IPS DF 6.9 (cell line): ENCODE results near the gene GFOD1.

Experiments used
- DNase-seq: peaks from one replicate; pipeline ENCODE4 v3.0.0-alpha.2; 2013; ENCODE audit warnings: low read depth, low spot score
- H3K27ac ChIP-seq: one replicate; pipeline ENCODE4 v1.5.1; 2013; ENCODE audit warnings: low read length, control low read depth
- H3K27me3 ChIP-seq: 2 replicates; pipeline ENCODE4 v1.6.1; 2013; ENCODE audit warnings: mild to moderate bottlenecking, low read length; ENCODE audit not compliant: control insufficient read depth, insufficient read depth
- H3K36me3 ChIP-seq: 2 replicates; pipeline ENCODE4 v1.6.1; 2013; ENCODE audit warnings: low read length; ENCODE audit not compliant: control insufficient read depth, insufficient read depth
- H3K4me1 ChIP-seq: 2 replicates; pipeline ENCODE4 v1.6.1; 2013; ENCODE audit warnings: low read length; ENCODE audit not compliant: control insufficient read depth, insufficient read depth
- H3K4me3 ChIP-seq: 2 replicates; pipeline ENCODE4 v1.5.1; 2013; ENCODE audit warnings: mild to moderate bottlenecking, low read length
- H3K9me3 ChIP-seq: 2 replicates; pipeline ENCODE4 v1.6.1; 2013; ENCODE audit warnings: low read length, inconsistent platforms; ENCODE audit not compliant: control insufficient read depth, insufficient read depth
- WGBS: extraction: QIAGEN DNeasy Blood & Tissue Kit; methylation state at CpG from one replicate; pipeline ENCODE4 v1.1.7; 2013; ENCODE audit warnings: mixed read lengths, missing lambda C conversion rate; ENCODE audit not compliant: insufficient read length, insufficient coverage; 5-methylcytosine and 5-hydroxymethylcytosine counted together

GFOD1 gene

DNA sequence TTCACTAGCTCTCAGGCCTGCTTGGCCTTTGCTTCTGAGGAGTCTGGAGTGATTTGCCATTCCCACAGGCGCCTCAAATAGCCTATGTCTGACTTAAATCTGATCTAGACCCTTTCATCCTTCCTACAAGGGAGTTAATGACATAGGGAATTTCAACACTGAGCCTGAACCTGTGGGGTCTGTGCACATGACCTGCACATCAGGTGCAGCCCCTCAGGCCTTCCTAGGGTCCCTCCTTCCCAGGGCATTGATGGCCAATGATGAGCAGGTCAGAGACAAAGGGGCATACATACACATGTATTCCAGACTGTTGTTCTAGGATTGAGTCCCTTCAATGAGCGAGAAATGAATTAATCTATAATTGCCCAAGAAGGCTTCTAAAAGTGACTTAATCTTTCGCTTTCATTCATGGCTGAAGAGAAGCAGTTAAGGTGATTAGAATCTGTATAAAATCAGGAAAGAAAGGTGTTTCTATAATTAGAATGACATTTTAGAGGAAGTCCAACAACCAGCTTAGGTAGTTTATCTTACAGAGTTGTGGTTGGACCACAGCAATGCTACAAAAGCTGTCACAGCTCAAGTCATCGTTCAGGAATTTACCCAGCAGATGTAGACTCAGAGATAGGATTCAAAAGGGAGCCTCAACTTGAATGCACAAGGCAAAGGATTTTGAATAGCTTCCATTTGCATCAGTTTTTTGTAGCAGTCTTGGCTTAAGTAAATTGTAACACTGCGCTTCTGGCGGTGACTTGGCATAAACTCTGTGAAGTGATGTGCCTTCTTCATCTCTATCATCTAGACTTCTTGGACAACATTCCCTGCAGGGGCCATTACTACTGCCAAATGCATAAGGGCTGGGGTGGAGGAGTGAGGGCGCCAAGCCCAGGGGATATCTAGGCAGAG lies 132.1 kb downstream of the GFOD1 start:
- WGBS, result no CpG with 5 or more reads among the region's 7 CpGs
- peaks cover 2% of the 10 kb centered on the region; the same call in 1 of the 2 replicates for H3K4me1 ChIP-seq
- no peaks in the 10 kb centered on the region for H3K27me3 ChIP-seq
- no peak for DNase-seq
- H3K36me3 ChIP-seq, result no peaks in the 10 kb centered on the region
- no peaks in the 10 kb centered on the region for H3K9me3 ChIP-seq
- H3K27ac ChIP-seq, result no peak overlapping the region
- no peak overlapping the region for H3K4me3 ChIP-seq

- peaks cover 2% of the 10 kb centered on the region; the same call in 1 of the 2 replicates for H3K4me1 ChIP-seq
- H3K4me3 ChIP-seq, result no peak overlapping the region
- no peaks in the 10 kb centered on the region for H3K9me3 ChIP-seq
- H3K36me3 ChIP-seq, result no peaks in the 10 kb centered on the region
- no peak for DNase-seq
- H3K27me3 ChIP-seq, result no peaks in the 10 kb centered on the region
- H3K27ac ChIP-seq, result no peak overlapping the region
- no CpG with 5 or more reads among the region's 13 CpGs for WGBS
Measured at GRCh38 chr6:13354331-13355042, 132.9 kb downstream of the GFOD1 start.

- H3K36me3 ChIP-seq, result no peaks in the 10 kb centered on the region
Measured at GRCh38 chr6:13352165-13352564, 135.2 kb downstream of the GFOD1 start.

DNA sequence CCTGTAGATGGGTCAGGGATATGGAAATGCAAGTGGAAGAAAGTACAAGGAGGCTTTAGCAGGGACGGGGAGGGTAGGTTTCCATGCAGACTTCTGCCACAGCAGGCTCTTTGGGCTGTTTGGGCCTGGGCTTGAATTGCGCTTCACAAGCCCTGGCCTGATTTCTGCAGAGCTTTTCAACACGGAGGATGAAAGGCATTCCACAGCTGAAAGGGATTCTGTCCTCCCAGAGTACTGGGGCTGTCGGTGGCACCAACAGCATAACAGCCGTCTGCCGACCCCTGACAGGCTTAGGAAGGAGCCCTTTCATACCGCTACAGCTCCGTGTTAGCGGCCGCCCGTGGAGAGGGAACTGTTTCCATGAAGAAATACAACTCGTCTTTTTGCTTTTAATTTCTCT lies 136.1 kb downstream of the GFOD1 start:
- no peak for DNase-seq
- no peak overlapping the region for H3K4me3 ChIP-seq
- H3K27ac ChIP-seq, result no peak overlapping the region
- H3K4me1 ChIP-seq, result peaks cover 2% of the 10 kb centered on the region; the same call in 1 of the 2 replicates
- H3K36me3 ChIP-seq, result no peaks in the 10 kb centered on the region
- no CpG with 5 or more reads among the region's 12 CpGs for WGBS
- H3K9me3 ChIP-seq, result no peaks in the 10 kb centered on the region
- no peaks in the 10 kb centered on the region for H3K27me3 ChIP-seq

More at GRCh38 chr6:13352165-13352564, 135.2 kb downstream of the GFOD1 start:
- WGBS, result no CpG with 5 or more reads among the region's 9 CpGs
- DNase-seq, result no peak
- Histone ChIP-seq H3K4me1 (peaks cover 2% of the 10 kb centered on the region; the same call in 1 of the 2 replicates), H3K4me3 (no peak overlapping the region), H3K27ac (no peak overlapping the region), H3K9me3 (no peaks in the 10 kb centered on the region), H3K27me3 (no peaks in the 10 kb centered on the region)

- Histone ChIP-seq H3K4me1 (peaks cover 1% of the 10 kb centered on the region; the same call in 1 of the 2 replicates), H3K36me3 (no peaks in the 10 kb centered on the region), H3K27ac (no peak overlapping the region), H3K27me3 (no peaks in the 10 kb centered on the region), H3K4me3 (no peak overlapping the region), H3K9me3 (no peaks in the 10 kb centered on the region)
- no peak for DNase-seq
- no CpG with 5 or more reads among the region's 8 CpGs for WGBS
Measured at GRCh38 chr6:13349811-13350506, 137.4 kb downstream of the GFOD1 start.

- WGBS, result no CpG with 5 or more reads among the region's 8 CpGs
- H3K4me1 ChIP-seq, result peaks cover 1% of the 10 kb centered on the region; the same call in 1 of the 2 replicates
- no peaks in the 10 kb centered on the region for H3K9me3 ChIP-seq
- H3K36me3 ChIP-seq, result no peaks in the 10 kb centered on the region
- no peak for DNase-seq
- no peak overlapping the region for H3K4me3 ChIP-seq
- H3K27me3 ChIP-seq, result no peaks in the 10 kb centered on the region
- H3K27ac ChIP-seq, result no peak overlapping the region
Measured at GRCh38 chr6:13348334-13349113, 138.9 kb downstream of the GFOD1 start.

DNA sequence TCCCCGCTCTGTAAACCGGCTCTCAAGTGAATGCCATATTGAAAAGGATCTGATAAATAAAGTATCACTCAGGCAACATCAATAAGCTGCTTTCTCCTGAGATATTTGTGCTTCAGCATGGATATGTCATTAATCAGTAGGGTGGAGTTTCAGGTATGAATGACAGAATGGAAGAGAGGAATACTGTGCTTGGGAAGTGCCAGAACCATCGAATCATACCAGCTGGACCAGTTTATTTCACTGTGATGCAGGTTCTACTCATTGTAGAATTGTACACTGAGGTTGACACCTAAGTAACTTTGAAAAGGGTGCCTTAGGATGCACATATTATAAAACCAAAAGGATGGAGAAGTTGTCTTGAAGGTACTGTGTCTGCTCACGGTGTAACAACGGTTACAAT lies 141.2 kb downstream of the GFOD1 start:
- Histone ChIP-seq H3K9me3 (no peaks in the 10 kb centered on the region), H3K4me1 (no peaks in the 10 kb centered on the region; the same call in 1 of the 2 replicates), H3K27me3 (no peaks in the 10 kb centered on the region), H3K4me3 (no peak overlapping the region), H3K27ac (no peak overlapping the region), H3K36me3 (no peaks in the 10 kb centered on the region)
- WGBS, result no CpG with 5 or more reads among the region's 5 CpGs
- no peak for DNase-seq

- Histone ChIP-seq H3K36me3 (no peaks in the 10 kb centered on the region), H3K27ac (no peak overlapping the region), H3K4me1 (no peaks in the 10 kb centered on the region), H3K27me3 (no peaks in the 10 kb centered on the region), H3K9me3 (no peaks in the 10 kb centered on the region), H3K4me3 (no peak overlapping the region)
- no CpG with 5 or more reads among the region's 5 CpGs for WGBS
- no peak for DNase-seq
Measured at GRCh38 chr6:13342414-13343019, 144.9 kb downstream of the GFOD1 start.

DNA sequence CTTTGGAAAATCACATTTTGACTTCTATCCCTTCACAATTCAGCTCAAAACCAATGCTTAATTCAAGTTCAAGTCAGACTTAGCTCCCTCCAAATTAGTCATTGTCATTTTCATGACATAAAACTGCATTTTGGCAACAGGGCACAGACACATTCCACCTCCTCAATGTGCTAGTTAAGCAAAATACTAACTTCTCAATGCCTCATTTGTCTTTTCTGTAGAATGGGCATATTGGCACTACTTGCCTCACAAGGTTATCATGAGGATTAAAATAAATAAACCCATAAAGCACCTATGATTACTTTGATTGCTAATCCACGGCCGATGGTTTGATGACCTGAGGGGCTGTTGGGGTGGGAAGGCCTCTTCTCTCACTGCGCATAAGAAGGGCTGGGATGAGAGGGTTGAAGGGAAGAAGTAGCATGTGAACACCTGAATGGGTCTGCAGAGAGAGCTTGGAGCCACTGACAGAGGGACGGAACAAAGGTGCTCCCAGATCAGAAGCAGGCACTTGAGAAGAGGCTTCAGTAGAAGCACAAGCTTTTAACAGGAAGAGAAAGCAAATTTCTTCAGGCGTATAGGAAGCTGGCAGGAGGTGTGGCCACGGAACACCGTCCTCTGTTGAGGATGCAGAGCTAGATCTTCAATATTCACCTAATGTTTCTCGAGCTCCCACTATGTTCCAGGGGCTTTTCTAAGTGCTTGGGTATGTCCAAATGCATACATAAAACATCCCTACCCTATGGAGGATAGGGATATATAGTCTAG lies 147.4 kb downstream of the GFOD1 start:
- Histone ChIP-seq H3K9me3 (no peaks in the 10 kb centered on the region), H3K27ac (no peak overlapping the region), H3K4me1 (no peaks in the 10 kb centered on the region; the same call in 1 of the 2 replicates), H3K36me3 (no peaks in the 10 kb centered on the region), H3K27me3 (no peaks in the 10 kb centered on the region), H3K4me3 (no peak overlapping the region)
- WGBS, result no CpG with 5 or more reads among the region's 8 CpGs
- DNase-seq, result no peak
